Breast epithelium (tissue), 4 donors: Measurements from ENCODE around the gene POLR2M. TPM values are rescaled to one million over a fixed set of nuclear protein-coding genes. Genes with fewer than 3 reads are reported as not detected.

ENCODE experiments used
- DNase-seq, 2 donors: peaks; one replicate each; pipeline ENCODE4 v3.0.0-alpha.2; 2019; ENCODE audit warnings: low spot score in 2 of 2
- H3K27ac ChIP-seq, 2 donors: fragments of 200-600 bp; sonication (generic) in 1 of 2; one replicate each; pipeline ENCODE4 v1.5.1; 2016 to 2019; ENCODE audit warnings: mild to moderate bottlenecking in 1 of 2
- H3K27me3 ChIP-seq, 2 donors: fragments of 200-600 bp; sonication (generic) in 1 of 2; one replicate each; pipeline versions ENCODE4 v1.5.1 to v1.6.0; 2017 to 2019; ENCODE audit warnings: control low read depth in 1 of 2, mild to moderate bottlenecking in 1 of 2
- H3K36me3 ChIP-seq: fragments of 200-600 bp; one replicate; pipeline ENCODE4 v1.5.1; 2019
- H3K4me1 ChIP-seq, 2 donors: fragments of 200-600 bp; sonication (generic); one replicate each; pipeline ENCODE4 v1.5.1; 2016 to 2019; ENCODE audit warnings: control low read depth in 1 of 2
- H3K4me3 ChIP-seq, 3 donors: fragments of 200-600 bp; sonication (generic); 1 replicate in 2 of 3; 2 replicates in 1 of 3; pipeline ENCODE4 v1.5.1; 2016 to 2019; ENCODE audit warnings: mild to moderate bottlenecking in 3 of 3, moderate library complexity in 2 of 3
- H3K9me3 ChIP-seq, 2 donors: fragments of 200-600 bp; sonication (generic) in 1 of 2; one replicate each; pipeline ENCODE4 v1.5.1; 2016 to 2019; ENCODE audit warnings: control low read depth in 1 of 2
- POLR2A ChIP-seq: fragments of 450-650 bp; IDR thresholded peaks from one replicate; pipeline ENCODE4 v1.6.1; 2016; ENCODE audit warnings: antibody characterized with exemption, mild to moderate bottlenecking, moderate library complexity
- POLR2AphosphoS5 ChIP-seq, 3 donors: sonication (generic); formaldehyde crosslinking; IDR thresholded peaks; one replicate each; pipeline ENCODE4 v1.6.1; 2017; ENCODE audit warnings: antibody characterized with exemption in 3 of 3
- intact Hi-C: fragments of 100-400 bp; cut with DNase I; formaldehyde crosslinking; loops from one replicate; pipeline ENCODE4 v1.15.1; 2023; ENCODE audit warnings: low total_unique reads
- total RNA-seq, 3 donors: library from RNA; depleted of rRNA; stranded (reverse); fragments of >200 nt; gene quantifications; one replicate each; pipeline ENCODE4 v1.1.0, GENCODE V29; 2016
- TF ChIP-seq, protein P1 (sequence below), 3 donors: fragments of 450-650 bp; IDR thresholded peaks; one replicate each; pipeline ENCODE4 v1.5.1; 2016 to 2017; ENCODE audit warnings: antibody characterized with exemption in 3 of 3, mild to moderate bottlenecking in 3 of 3, moderate library complexity in 3 of 3

The POLR2M gene
- total RNA-seq, 3 donors from 2014 or later: 63.5 to 194 (median 126) TPM

DNA sequence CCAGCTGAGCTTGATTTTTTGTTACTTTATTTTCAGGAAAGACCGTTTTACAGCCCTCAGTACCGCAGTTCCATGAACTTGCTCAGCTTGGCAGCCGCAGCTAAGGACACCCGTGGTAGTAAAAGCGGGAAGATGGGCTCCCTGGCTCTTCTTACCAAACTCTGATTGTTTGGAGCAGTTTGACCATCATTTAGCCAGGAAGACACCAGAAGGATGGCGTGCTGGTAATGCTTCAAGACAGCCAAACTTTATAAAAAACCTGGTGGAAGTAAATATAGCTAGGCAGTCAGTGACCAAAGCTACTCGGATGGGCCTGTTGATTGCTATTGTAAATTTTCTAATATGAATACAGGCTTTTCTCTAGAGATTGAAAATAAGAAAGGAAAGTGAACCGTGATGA is 28.9 kb downstream of the POLR2M start:
- intact Hi-C loops: no loop called here

DNA sequence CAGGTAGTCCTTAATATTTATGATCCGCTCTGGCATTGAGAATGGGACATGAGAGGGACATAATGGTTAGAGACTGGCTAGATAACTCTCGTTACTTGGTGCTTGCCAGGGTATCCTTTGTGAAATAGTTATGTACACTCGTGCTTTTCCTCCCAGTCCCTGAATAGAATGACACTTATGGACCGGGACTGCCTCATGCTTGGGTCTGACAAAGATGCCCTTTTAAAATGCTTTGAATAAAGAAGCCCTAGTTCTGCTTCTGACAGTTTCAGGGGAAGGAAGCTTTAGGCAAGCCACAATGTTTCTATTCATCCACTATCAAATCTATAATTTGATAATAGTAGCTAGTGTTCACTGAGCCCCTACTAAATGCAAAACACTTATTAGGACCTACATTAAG is 29.4 kb downstream of the POLR2M start:
- Histone ChIP-seq H3K4me3 (no peak overlapping the region), H3K36me3 (no peaks in the 10 kb centered on the region), H3K27me3 (no peaks in the 10 kb centered on the region), H3K9me3 (no peaks in the 10 kb centered on the region), H3K27ac (no peak overlapping the region), H3K4me1 (no peaks in the 10 kb centered on the region)
- no peak for DNase-seq
- TF ChIP-seq, protein P1, sequence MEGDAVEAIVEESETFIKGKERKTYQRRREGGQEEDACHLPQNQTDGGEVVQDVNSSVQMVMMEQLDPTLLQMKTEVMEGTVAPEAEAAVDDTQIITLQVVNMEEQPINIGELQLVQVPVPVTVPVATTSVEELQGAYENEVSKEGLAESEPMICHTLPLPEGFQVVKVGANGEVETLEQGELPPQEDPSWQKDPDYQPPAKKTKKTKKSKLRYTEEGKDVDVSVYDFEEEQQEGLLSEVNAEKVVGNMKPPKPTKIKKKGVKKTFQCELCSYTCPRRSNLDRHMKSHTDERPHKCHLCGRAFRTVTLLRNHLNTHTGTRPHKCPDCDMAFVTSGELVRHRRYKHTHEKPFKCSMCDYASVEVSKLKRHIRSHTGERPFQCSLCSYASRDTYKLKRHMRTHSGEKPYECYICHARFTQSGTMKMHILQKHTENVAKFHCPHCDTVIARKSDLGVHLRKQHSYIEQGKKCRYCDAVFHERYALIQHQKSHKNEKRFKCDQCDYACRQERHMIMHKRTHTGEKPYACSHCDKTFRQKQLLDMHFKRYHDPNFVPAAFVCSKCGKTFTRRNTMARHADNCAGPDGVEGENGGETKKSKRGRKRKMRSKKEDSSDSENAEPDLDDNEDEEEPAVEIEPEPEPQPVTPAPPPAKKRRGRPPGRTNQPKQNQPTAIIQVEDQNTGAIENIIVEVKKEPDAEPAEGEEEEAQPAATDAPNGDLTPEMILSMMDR (IDR thresholded peaks at IDR 0.05): no peak
- no peak for TF ChIP-seq POLR2AphosphoS5 (IDR thresholded peaks at IDR 0.05)
- intact Hi-C loops: no loop called here

More for the DNA sequence above, 28.9 kb downstream of the POLR2M start:
- no peaks in the 10 kb centered on the region for H3K4me1 ChIP-seq
- H3K4me3 ChIP-seq: no peak overlapping the region
- H3K27me3 ChIP-seq: no peaks in the 10 kb centered on the region
- H3K36me3 ChIP-seq: no peaks in the 10 kb centered on the region
- H3K27ac ChIP-seq: no peak overlapping the region
- no peak for DNase-seq
- no peaks in the 10 kb centered on the region for H3K9me3 ChIP-seq
- TF ChIP-seq POLR2AphosphoS5 (IDR thresholded peaks at IDR 0.05) (no peak), POLR2A (no peak)
- TF ChIP-seq, protein P1 (IDR thresholded peaks at IDR 0.05): no peak

DNA sequence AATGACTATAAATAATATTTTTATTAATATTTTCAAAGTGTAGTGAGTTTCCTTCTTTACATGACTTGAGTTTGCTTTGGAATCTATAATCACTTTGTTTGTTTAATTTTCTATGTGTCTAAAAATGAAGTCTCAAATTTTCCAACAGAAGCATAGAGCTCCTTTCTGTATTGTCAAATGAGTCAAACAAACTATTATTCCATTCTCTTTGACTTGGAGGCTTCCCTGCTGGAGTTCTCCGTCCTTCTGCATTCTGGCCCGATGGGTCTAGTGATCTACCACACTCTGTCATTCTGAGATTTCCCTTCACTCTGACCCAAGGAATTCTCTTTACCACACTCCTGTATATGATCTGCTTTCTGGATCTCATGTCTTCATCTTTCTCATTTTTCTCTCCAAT is 30.1 kb downstream of the POLR2M start:
- intact Hi-C loops: no loop called here
- Histone ChIP-seq H3K36me3 (no peaks in the 10 kb centered on the region), H3K9me3 (no peaks in the 10 kb centered on the region), H3K4me3 (no peak overlapping the region), H3K4me1 (no peaks in the 10 kb centered on the region), H3K27me3 (no peaks in the 10 kb centered on the region), H3K27ac (no peak overlapping the region)
- TF ChIP-seq, protein P1 (IDR thresholded peaks at IDR 0.05): no peak
- TF ChIP-seq POLR2AphosphoS5 (IDR thresholded peaks at IDR 0.05): no peak
- no peak for TF ChIP-seq POLR2A
- no peak for DNase-seq

DNA sequence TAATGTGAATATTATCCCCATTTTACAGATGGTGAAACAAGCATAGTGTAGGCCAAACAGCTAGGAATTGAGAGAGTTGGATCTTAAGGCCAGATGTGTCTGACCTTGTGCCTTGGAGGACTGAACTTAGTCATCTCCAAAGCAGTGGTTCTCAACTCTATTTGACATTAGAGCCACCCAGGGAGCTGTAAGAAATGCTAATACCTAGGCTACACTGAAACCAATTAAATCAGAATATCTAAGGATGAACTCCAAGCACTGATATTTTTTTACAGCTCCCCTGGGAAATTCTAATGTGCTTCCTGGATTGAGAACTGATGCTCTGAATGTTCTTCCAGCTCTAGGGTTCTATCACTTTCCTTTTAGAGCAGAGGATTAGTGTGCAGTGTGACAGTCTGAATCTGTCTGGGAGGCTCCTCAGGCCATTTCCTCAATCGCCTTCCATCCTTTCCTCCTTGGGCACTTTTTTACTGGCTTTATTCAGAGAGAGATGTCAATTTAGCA is 32.3 kb downstream of the POLR2M start:
- intact Hi-C loops: no loop called here

DNA sequence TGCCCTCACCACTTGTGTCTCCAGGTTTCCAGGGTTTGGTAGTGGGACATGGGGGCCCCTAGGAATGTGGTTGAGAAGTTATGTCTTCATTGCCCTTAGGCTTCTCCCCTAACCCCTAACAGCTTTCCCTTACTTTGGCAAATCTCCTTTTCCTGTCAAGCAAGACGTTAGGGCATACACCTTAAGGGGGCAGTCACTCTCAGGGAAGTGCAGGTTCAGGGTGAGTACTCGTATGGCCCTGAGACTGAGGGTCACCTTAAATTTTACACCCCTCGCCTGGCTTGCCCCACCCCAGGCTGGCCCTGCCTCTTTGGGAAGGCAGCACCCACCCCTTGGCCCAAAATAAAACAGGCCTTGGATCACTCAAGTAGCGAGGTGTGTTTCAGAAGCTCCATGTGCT is 33.5 kb downstream of the POLR2M start:
- Histone ChIP-seq H3K4me1 (no peaks in the 10 kb centered on the region), H3K36me3 (no peaks in the 10 kb centered on the region), H3K27me3 (no peaks in the 10 kb centered on the region), H3K9me3 (no peaks in the 10 kb centered on the region), H3K27ac (no peak overlapping the region), H3K4me3 (no peak overlapping the region)
- TF ChIP-seq POLR2A (no peak), POLR2AphosphoS5 (IDR thresholded peaks at IDR 0.05) (no peak)
- TF ChIP-seq, protein P1 (IDR thresholded peaks at IDR 0.05): no peak
- intact Hi-C loops: no loop called here
- no peak for DNase-seq

More for the DNA sequence above, 32.3 kb downstream of the POLR2M start:
- H3K27me3 ChIP-seq: no peaks in the 10 kb centered on the region
- no peak for DNase-seq
- no peak overlapping the region for H3K27ac ChIP-seq
- H3K4me1 ChIP-seq: no peaks in the 10 kb centered on the region
- TF ChIP-seq POLR2A: no peak
- H3K9me3 ChIP-seq: no peaks in the 10 kb centered on the region
- no peaks in the 10 kb centered on the region for H3K36me3 ChIP-seq
- H3K4me3 ChIP-seq: no peak overlapping the region

DNA sequence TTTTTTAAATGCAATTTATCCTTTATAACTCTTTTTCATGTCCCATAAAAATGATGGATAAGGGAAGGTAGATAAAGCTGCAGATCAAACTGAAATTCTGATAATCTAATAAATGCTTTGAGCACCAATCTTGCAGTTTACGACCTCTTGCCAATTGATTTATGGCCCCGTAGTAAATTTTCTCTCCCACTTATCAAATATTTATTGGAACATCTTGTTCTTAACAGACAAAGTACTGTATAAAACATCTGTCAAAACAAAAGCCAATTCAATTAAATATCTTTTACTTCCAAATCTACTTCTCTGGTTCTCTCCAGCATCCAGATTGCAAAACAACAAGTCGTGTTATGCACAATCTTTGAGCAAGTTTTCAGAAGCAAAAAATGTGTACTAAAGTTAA is 34.6 kb downstream of the POLR2M start:
- intact Hi-C loops: no loop called here
- no peak overlapping the region for H3K4me3 ChIP-seq

More for the DNA sequence above, 34.6 kb downstream of the POLR2M start:
- TF ChIP-seq, protein P1 (IDR thresholded peaks at IDR 0.05): no peak
- TF ChIP-seq POLR2A (no peak), POLR2AphosphoS5 (IDR thresholded peaks at IDR 0.05) (no peak)
- Histone ChIP-seq H3K27me3 (no peaks in the 10 kb centered on the region), H3K9me3 (no peaks in the 10 kb centered on the region), H3K4me1 (no peaks in the 10 kb centered on the region), H3K27ac (no peak overlapping the region), H3K36me3 (no peaks in the 10 kb centered on the region)
- no peak for DNase-seq
